ENCODE measurements around the gene HOXC6. TPM values are rescaled to one million over a fixed set of nuclear protein-coding genes. Genes with fewer than 3 reads are reported as not detected.
"Not testable (repeated sequence)": the region's sequence is repeated elsewhere in the genome, so short reads cannot be mapped to it uniquely, and the experiment has no call there.

The HOXC6 gene
- total RNA-seq, 2 donors from 2014 or later, result not detected

- Histone ChIP-seq H3K4me1 (no peaks in the 10 kb centered on the region), H3K27me3 (peaks cover 0 to 3% of the 10 kb centered on the region in 2 donors), H3K9me3 (no peaks in the 10 kb centered on the region), H3K36me3 (no peaks in the 10 kb centered on the region), H3K4me3 (no peak overlapping the region), H3K27ac (no peak overlapping the region)
- DNase-seq (ENCODE audit: low spot score), result no peak
- TF ChIP-seq, protein P1, sequence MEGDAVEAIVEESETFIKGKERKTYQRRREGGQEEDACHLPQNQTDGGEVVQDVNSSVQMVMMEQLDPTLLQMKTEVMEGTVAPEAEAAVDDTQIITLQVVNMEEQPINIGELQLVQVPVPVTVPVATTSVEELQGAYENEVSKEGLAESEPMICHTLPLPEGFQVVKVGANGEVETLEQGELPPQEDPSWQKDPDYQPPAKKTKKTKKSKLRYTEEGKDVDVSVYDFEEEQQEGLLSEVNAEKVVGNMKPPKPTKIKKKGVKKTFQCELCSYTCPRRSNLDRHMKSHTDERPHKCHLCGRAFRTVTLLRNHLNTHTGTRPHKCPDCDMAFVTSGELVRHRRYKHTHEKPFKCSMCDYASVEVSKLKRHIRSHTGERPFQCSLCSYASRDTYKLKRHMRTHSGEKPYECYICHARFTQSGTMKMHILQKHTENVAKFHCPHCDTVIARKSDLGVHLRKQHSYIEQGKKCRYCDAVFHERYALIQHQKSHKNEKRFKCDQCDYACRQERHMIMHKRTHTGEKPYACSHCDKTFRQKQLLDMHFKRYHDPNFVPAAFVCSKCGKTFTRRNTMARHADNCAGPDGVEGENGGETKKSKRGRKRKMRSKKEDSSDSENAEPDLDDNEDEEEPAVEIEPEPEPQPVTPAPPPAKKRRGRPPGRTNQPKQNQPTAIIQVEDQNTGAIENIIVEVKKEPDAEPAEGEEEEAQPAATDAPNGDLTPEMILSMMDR (IDR thresholded peaks at IDR 0.05), result no peak
These were observed 38.2 kb downstream of the HOXC6 start for GRCh38 chr12:54066408-54066807.

DNA sequence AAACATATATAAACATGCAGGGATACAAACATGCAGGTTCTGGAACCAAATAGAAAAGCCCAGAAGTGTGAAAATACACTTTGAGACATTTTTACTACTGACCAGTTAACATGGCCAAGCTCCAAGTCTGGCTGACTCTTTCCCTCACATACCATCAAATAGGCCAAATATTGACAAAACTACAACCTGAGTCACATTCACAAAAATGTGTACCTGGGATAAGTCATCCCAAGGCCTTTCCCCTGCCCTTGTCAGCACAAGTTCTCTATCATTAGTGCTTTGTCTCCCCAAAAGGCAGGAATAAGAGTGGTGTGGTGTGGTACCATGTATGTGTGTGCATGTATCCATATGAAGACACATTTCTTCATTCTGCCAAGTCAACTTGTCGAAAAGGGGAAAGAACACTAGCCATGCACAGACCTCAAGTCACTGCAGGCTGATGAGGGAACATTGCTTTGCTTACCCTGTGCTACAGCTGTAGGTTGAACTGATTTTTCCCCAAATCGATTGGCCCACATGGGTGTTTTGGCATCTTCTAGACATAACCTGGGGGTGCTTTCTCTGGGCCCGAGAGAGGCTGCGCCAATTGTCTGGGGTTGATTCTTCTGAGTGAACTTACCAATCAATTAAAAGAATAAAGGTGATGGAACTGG is 40.3 kb downstream of the HOXC6 start:
- peaks cover 0 to 3% of the 10 kb centered on the region in 2 donors for H3K27me3 ChIP-seq
- no peaks in the 10 kb centered on the region for H3K4me1 ChIP-seq
- H3K9me3 ChIP-seq, result no peaks in the 10 kb centered on the region
- TF ChIP-seq, protein P1 (IDR thresholded peaks at IDR 0.05), result no peak
- no peak overlapping the region for H3K27ac ChIP-seq
- H3K36me3 ChIP-seq, result no peaks in the 10 kb centered on the region
- H3K4me3 ChIP-seq, result no peak overlapping the region
- DNase-seq (ENCODE audit: low spot score), result no peak

GRCh38 chr12:54071942-54072341 is 43.7 kb downstream of the HOXC6 start:
- H3K4me1 ChIP-seq, result no peaks in the 10 kb centered on the region
- TF ChIP-seq, protein P1 (IDR thresholded peaks at IDR 0.05), result no peak
- H3K4me3 ChIP-seq, result no peak overlapping the region
- H3K36me3 ChIP-seq, result no peaks in the 10 kb centered on the region
- no peaks in the 10 kb centered on the region for H3K27me3 ChIP-seq
- DNase-seq (ENCODE audit: low spot score), result no peak
- no peak overlapping the region for H3K27ac ChIP-seq
- H3K9me3 ChIP-seq, result no peaks in the 10 kb centered on the region

DNA sequence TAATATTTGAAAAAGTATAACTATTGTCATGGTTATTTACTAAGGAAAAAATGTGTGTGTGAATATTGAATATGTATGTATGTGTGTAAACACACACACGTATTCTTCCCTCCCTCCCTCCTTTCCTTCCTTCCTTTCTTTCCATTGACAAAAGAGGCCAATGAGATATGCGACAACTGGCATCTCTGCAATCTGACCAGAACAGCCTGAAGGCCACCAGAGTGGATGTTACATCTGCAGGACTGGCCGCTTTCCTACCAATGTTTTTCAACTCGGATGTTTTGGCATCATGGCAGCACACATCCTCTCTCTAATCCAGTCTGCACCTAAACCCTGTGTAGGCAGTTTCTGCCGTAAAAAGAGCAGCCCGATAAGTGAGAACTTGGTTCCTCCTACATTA is 46.1 kb downstream of the HOXC6 start:
- DNase-seq (ENCODE audit: low spot score), result no peak
- Histone ChIP-seq H3K4me1 (no peaks in the 10 kb centered on the region), H3K9me3 (no peaks in the 10 kb centered on the region), H3K36me3 (no peaks in the 10 kb centered on the region), H3K27ac (no peak overlapping the region), H3K4me3 (no peak overlapping the region), H3K27me3 (no peaks in the 10 kb centered on the region)
- TF ChIP-seq, protein P1 (IDR thresholded peaks at IDR 0.05), result no peak

- no peaks in the 10 kb centered on the region for H3K9me3 ChIP-seq
- no peaks in the 10 kb centered on the region for H3K36me3 ChIP-seq
- no peak overlapping the region for H3K27ac ChIP-seq
- H3K27me3 ChIP-seq, result no peaks in the 10 kb centered on the region
- no peak for DNase-seq (ENCODE audit: low spot score)
- H3K4me3 ChIP-seq, result no peak overlapping the region
- H3K4me1 ChIP-seq, result no peaks in the 10 kb centered on the region
- TF ChIP-seq, protein P1 (IDR thresholded peaks at IDR 0.05), result no peak
These were observed 47.2 kb downstream of the HOXC6 start for GRCh38 chr12:54075409-54075808.

DNA sequence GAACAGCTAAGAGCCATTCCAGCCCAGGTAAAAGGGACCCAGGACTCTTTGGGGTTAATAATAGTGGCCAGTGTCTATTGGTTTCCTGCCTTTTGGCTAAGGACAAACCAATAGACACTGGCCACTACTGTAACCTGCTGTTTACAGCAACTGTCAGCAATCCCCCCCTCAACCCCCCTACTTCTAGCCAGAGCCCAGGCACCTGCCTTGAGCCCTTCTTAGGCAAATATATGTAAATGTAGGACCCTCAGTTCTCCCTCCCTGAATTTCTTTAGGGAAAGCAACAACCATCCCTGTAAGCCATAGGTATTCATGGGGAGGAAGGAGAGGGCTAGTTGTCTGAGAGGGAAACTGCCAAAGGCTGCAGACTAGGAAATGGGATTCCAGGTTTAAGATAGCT is 47.7 kb downstream of the HOXC6 start:
- TF ChIP-seq, protein P1 (IDR thresholded peaks at IDR 0.05), result no peak
- Histone ChIP-seq H3K36me3 (no peaks in the 10 kb centered on the region), H3K27ac (no peak overlapping the region), H3K4me1 (no peaks in the 10 kb centered on the region), H3K4me3 (no peak overlapping the region), H3K27me3 (no peaks in the 10 kb centered on the region), H3K9me3 (no peaks in the 10 kb centered on the region)
- no peak for DNase-seq (ENCODE audit: low spot score)

- not testable (repeated sequence) for H3K9me3 ChIP-seq; H3K36me3 ChIP-seq; H3K27me3 ChIP-seq; H3K27ac ChIP-seq; H3K4me1 ChIP-seq; H3K4me3 ChIP-seq; DNase-seq (ENCODE audit: low spot score)
These were observed 49.6 kb downstream of the HOXC6 start for GRCh38 chr12:54077843-54078242.

DNA sequence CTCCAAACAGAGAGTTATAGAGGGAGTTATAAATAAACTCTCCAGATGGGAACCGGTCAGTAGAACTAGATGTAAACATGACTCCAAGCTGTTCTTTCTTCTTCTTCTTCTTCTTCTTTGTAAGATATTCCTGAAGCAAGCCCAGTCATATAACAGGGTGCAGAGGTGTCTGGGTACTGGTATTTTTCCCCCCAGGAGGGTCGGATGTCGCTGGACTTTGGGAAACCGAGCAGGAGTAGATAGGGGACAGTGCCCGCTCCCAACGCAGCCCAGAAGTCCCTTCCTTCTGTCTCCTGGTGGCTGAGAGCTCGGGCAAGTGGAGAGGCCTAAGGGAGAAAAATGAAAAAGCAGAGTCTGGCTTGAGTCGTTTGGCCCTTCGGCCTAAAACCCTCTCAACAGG is 50.9 kb downstream of the HOXC6 start:
- H3K36me3 ChIP-seq; H3K27me3 ChIP-seq; H3K9me3 ChIP-seq; H3K4me1 ChIP-seq; H3K27ac ChIP-seq; DNase-seq (ENCODE audit: low spot score); H3K4me3 ChIP-seq: not testable (repeated sequence)
